HG03378 (cell line): ENCODE data around the gene LCN6.
"Not testable (repeated sequence)": the region's sequence is repeated elsewhere in the genome, so short reads cannot be mapped to it uniquely, and the experiment has no call there.

Experiments used
- ATAC-seq: cut with Tn5 transposase; IDR thresholded peaks from one replicate; pipeline ENCODE4 v1.9.1; 2021; ENCODE audit warnings: mild to moderate bottlenecking, moderate library complexity; ENCODE audit not compliant: unreplicated experiment

The LCN6 gene, protein sequence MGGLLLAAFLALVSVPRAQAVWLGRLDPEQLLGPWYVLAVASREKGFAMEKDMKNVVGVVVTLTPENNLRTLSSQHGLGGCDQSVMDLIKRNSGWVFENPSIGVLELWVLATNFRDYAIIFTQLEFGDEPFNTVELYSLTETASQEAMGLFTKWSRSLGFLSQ

DNA sequence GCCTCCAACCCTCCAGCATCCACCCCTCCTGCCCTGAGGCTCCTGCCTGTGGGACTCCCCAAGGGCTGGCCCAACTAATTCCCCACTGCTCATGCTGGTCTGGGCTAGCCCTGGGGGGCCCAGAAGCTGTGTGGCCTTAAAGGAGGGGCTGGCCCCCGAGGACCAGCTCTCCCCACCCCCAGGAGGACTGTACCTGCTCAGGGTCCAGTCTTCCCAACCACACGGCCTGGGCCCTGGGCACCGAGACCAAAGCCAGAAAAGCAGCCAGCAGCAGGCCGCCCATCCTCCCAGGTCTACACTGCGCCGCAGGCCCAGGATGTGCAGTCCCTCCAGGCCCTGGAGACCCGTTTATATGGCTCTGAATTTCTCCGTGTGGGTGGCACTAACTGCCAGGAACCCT is at the start of gene LCN6:
Gene LCN6, minus strand, starts transcription at position 325 of the 400 bp plus-strand sequence. Its CDS starts 42 bp downstream, at position 283.
- no peak for ATAC-seq

DNA sequence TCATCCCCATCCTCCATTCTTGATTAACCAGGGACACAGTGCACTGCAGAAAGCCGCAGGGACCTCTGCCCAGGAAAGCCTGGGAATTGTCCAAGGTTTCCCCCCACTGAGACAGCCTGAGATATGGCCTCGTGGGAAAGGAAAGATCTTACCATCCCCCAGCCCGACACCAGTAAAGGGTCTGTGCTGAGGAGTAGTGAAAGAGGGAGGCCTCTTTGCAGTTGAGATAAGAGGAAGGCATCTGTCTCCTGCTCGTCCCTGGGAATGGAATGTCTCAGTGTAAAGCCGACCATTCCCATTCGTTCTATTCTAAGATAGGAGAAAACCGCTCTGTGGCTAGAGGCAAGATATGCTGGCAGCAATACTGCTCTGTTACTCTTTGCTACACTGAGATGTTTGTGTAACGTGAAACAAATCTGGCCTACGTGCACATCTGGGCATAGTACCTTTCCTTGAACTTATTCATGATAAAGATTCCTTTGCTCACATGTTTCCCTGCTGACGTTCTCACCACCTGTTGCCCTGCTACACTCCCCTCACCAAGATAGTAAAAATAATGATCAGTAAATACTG is 48.5 kb upstream of the LCN6 start:
- ATAC-seq, result not testable (repeated sequence)

DNA sequence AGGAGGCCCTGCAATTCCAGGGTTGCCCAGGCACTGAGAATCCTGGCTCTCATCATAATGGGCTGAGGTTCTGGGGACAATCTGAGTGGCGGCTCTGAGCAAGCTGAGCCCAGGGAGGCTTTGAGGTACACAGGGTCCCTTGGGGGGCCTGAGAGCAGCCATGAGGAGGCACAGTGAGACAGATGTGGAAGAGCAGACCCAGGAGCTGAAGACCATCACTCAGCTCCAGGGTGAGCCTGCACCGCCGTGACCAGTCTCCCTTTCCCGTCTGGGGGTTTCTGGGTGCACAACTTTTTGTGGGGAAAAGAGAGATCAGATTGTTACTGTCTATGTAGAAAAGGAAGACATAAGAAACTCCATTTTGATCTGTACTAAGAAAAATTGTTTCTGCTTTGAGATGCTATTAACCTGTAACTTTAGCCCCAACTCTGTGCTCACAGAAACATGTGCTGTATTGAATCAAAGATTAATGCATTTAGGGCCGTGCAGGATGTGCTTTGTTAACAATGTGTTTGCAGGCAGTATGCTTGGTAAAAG is 48.0 kb upstream of the LCN6 start, which contains the start of gene CCDC183:
Gene CCDC183, plus strand, starts transcription at position 101 of the 537 bp plus-strand sequence. Its CDS starts 60 bp downstream, at position 161.
- no peak for ATAC-seq

DNA sequence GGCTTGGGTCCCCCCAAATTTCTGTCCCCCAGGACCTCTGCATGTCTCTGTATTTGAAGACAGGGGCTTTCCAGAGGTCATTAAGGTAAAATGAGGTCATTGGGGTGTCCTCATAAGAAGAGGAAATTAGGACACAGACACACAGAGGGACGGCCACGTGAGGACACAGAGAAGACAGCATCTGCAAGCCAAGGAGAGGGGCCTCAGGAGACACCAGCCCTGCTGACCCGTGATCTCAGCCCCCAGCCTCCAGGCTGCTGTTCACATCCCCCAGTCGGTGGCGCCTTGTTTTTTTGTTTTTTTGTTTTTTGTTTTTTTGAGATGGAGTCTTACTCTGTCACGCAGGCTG is 46.6 kb upstream of the LCN6 start:
- ATAC-seq, result no peak

DNA sequence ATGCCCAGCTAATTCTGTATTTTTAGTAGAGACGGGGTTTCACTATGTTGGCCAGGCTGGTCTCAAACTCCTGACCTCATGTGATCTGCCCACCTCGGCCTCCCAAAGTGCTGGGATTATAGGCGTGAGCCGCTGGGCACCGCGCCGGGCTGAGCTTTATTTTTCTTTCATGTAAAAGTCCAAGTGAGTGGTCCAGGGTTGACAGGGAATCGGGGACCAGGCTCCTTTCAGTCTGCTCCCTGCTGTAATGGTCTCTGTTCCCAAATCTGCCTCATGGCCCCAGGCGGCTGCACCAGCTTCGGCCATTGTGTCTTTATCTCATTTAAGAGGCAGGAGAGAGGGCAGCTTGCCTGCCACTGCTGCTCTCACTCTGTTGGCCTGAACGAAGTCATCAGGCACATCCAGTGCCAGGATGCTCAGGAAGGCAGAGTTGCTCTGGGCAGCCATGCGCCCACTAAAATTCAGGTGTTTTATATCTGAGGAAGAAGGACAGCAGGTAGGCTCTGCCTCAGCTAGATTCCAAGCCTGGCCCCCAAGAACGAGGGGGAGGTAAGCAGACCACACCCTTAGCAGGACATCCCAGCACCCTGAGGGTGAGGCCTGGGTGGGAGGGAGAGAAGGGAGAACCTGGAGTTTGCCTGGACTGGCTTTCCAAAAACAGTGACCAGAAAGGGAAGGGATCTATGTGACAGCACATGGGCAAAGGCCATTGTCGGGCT is 46.1 kb upstream of the LCN6 start:
- no peak for ATAC-seq

DNA sequence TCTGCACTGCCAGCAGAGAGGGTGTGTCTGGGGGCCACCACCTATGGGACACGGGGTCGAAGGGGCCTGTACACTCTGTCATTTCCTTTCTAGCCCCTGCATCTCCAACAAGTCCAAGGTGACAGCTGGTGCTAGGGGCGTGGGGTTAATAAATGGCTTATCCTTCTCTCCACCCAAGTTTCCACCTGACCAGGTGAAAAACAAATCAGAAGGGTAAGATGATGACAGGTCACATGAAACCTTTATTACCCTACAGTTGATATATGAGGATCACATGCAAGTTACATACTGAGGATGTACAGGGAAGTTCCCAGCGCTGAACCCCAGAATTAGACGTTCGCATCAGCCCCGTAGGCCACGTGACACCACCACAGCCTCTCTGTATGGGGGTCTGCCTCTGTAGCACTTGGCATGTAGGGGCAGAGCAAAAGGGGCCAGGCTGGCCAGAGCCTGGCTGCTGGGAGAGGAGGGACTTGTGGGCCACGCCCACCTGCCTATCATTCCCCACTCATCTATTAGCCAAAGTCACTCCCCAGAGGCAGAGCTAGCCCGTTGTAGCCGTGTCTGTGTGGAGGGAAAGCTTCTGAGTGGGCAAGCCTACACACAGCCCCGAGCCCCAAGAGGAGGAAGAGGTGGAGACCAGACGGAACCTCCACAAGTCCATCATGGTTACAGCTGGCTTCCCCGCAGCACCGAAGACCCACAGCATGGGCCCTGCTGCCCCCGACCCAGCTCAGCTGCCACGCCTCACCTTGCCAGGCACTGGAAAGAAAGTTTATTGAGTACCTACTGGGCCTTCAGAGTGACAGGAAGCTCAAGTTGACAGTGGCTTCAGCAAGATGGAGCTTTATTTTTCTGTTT is 45.0 kb upstream of the LCN6 start:
- ATAC-seq, result no peak

DNA sequence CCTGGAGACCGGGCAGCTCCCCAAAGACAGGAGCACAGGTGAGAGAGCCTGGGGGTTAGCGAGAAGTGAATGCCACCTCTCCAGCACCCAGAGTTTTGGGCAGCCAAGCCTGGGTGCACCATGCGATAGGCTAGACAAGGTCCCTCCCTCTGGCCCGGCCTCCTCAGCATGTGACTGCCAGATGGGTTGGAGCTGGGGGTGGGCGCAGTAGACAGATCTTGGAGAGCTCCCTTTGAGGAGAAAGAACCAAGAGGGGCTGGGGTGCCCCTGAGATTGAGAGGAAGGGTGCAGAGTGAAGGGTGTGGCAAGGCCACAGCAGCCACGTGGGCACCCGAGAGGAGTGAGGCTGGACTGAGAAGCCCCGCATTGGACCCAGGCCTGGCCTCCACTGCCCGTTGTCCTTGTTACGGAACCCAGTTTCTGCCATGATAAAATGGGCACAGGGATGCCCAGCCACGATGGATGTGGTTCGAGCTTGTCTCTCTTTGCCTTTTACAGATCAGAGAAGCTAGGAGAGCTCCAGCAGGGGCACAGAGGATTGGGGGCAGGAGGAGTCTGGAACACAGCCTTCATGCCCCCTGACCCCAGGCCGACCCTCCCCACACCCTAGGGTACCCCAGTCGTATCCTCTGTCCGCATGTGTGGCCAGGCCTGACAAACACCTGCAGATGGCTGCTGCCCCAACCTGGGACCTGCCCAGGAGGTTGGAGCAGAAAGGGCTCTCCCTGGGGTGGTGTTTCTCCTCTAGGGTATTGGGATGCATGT is 44.2 kb upstream of the LCN6 start:
- ATAC-seq, result no peak

DNA sequence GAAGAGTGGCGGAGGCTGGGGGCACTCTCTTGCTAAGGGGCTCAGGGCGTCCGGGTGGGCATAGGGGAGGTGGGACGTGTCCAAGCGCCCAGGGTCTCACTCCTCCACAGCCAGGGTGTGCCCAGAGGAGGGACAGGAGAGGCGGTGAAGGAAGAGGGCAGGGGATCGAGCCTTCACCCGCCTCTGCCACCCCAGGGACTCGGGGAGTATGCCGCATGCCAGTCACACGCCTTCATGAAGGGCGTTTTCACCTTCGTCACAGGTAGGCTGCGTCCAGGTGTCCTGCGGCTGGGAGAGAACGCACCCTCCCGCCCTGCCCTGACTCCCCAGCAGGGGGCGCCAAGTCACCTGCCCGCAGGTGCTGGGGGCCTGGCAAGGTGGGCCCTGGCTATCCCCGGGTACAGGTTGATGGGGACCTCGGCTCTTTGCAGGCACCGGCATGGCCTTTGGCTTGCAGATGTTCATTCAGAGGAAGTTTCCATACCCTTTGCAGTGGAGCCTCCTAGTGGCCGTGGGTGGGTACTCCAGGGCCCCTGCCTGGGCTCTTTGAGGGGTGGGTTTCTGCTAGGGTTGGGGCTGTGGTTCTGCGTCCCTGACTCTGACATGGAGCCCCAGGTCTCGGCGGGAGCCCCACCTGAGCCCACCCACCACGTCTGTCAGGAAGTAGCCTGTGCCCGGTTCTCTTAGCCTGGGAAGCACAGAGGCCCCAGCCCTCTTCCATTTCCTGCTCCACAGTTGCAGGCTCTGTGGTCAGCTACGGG is 43.4 kb upstream of the LCN6 start:
- peak; percentile 27 for ATAC-seq

DNA sequence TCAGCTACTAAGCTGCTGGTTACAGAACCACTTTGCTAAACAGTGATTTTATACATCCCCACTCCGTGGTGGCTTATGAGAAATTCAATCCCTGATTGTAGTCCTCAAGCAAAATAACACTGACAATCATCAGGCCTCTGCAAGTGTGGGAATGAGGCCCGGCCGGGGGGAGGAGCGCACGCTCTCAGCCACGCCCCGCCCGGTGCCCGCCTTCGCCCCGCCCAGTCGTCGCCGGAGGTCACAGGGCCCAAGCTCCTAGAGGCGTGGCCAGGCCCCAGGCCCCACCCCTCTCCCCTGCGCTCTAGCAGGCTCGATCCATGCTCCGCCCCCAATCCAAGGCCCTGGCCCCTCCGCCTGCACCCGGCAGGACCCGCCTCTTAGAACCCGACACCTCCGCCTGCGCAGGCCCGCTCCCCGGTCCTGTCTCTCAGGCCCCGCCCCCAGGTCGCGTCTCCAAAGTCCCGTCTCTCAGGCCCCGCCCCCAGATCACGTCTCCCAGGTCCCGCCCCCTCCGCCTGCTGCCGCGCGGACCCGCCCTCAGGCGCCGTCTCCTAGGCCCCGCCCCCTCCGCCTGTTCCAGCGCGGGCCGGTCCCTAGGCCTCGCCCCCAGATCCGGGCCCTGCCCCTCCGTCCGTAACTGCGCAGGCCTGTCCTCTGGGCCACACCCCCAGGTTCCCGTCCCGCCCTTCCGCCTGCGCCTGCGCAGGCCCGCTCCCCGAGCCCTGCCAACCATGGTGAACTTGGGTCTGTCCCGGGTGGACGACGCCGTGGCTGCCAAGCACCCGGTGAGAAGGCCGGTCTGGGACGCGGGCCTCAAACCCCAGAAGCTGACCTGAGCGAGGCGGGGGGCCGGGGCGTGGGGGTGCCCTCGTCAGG is 42.6 kb upstream of the LCN6 start, which contains the start of gene TMEM141:
Gene TMEM141, plus strand, starts transcription at position 705 of the 876 bp plus-strand sequence. Its CDS starts 27 bp downstream, at position 732.
- ATAC-seq, result peak; percentile 64

DNA sequence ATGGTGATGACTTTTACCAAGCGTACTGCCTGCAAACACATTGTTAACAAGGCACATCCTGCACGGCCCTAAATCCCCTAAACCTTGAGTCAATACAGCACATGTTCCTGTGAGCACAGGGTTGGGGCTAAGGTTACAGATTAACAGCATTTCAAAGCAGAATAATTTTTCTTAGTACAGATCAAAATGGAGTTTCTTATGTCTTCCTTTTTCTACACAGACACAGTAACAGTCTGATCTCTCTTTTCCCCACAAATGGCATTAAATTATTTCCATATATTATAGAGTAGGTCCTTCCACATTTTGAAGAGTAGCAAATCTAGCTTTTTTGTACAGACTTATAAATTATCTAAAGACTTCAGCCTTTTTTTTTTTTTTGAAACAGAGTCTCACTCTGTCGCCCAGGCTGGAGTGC is 41.2 kb upstream of the LCN6 start:
- no peak for ATAC-seq

DNA sequence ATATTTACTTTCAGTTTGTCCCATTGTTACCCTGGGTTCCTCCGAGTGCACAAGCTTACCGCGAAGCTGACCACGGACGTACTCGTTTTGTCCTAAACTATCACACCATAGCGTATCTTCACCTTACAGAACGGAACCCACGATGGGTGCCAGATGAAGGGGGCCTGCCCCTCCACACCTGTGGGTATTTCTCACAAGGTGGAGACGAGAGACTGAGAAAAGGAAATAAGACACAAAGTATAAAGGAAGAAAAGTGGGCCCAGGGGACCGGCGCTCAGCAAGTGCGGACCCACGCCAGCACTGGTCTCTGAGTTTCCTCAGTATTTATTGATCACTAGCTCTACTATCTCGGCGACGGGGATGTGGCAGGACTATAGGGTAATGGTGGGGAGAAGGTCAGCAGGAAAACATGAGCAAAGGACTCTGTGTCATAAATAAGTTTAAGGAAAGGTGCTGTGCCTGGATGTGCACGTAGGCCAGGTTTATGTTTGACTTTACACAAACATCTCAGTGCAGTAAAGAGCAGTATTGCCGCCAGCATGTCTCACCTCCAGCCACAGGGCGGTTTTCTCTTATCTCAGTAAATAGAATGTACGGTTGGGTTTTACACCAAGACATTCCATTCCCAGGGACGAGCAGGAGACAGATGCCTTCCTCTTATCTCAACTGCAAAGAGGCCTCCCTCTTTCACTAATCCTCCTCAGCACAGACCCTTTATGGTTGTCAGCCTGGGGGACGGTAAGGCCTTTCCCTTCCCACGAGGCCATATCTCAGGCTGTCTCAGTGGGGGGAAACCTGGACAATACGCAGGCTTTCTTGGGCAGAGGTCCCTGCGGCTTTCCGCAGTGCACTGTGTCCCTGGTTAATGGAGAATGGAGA is 40.6 kb upstream of the LCN6 start:
- not testable (repeated sequence) for ATAC-seq

DNA sequence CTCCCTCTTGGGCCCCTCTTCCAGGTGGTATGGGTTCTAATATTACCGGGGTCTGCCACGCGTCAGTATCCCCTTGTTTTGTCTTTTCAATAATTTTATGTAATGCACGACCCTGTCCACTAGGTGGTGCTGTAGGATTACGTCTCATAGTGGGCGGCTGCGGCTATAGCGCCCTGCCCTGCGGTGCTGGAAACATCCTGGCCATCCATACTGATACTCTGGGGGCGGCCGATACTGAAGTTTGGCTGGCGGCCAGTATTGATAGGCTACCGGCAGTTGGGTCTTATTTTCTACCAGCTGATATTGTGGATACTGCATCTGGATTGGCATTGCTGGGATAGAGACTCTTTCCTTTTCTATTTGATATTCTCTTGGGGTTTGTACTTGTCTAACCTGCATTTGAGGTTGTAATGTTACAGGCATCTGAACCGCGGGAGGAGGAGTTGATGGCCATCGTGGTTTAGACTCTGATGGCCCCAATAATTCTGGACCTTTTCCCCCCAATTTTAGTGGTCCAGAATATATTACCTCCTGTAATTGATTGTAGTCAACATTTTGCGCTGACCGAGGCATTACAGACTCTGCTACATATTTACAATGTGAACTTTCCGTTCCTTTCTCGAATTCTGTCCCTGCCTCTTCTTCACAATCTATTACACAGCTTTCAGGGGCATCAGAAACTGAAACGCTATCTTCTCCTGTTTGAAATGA is 39.5 kb upstream of the LCN6 start:
- ATAC-seq, result no peak

DNA sequence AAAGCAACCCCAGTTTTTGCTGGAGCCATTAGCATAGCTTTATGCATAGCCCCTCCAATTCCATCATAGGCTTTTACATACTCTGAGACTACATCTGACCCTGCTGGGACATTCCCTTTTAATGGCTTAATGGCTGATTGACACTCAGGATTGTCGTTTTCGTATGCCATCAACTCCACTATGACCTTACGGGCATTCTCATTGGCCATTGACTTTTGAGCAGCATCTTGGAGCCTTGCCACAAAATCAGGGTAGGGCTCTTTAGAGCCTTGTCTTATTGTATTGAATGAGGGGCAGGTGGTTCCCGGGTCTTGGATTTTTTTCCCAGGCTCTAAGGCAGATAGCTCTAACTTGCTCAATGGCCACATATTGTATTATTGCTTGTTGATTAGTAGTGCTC is 38.7 kb upstream of the LCN6 start:
- ATAC-seq, result not testable (repeated sequence)

DNA sequence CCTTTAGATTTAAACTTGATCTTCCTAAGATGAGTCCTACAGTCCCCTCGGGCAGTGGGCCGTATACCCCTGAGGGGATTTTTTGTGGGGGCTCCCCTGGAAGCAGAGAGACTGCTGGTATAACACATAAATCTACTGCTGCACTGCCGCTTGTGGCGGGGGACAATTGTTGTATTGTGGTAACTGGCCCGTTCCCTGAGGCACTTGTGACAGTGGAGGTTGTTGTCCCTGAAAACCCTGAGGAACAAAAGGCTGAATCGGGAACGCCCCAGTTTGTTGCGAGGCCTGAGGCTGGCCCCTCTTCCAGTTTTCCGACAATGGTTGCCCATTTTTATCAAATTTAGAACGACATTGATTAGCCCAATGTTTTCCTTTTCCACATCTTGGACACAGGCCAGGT is 38.1 kb upstream of the LCN6 start:
- ATAC-seq, result no peak

DNA sequence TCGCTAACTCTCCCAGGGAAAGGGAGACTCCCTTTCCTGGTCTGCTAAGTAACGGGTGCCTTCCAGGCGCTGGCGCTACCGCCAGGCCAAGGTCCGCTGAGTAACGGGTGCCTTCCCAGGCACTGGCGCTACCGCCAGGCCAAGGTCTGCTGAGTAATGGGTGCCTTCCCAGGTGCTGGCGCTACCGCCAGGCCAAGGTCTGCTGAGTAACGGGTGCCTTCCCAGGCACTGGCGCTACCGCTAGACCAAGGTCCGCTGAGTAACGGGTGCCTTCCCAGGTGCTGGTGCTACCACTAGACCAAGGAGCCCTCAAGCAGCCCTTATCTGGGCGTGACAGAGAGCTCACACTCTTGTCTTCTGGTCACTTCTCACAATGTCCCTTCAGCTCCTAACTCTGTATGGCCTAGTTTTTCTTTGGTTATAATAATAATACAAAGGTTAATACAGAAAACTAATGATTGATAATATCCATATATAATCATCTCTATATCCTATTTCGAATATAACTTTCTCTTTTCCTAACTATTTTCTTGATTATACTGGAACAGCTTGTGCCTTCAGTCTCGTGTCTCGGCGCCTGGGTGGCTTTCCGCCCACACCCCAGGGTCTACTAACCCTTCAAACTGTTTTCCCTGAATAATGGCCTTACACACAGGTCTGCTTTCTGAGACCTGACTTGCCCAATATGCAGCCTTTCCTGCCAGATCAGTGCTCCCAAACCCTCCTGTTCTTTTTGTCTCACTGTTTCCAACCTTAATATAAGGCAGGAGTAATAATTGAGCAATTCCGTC is 37.4 kb upstream of the LCN6 start:
- ATAC-seq, result not testable (repeated sequence)

DNA sequence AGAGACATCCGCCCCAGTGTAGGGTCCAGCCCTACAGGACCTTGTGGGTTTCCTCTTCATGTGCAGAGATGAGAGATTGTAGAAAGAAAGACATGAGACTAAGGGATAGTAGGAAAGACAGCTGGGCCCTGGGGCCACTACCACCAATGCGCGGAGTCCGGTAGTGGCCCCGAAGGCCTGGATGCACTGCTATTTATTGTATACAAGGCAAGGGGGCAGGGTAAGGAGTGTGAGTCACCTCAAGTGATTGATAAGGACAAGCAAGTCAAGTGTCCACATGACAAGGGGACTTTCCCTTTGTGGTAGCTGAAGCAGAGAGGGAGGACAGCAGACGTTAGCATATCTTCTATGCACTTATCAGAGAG is 36.7 kb upstream of the LCN6 start:
- no peak for ATAC-seq
